ENCODE measurements around the gene COX6A2. TPM values are rescaled to one million over a fixed set of nuclear protein-coding genes. Genes with fewer than 3 reads are reported as not detected.
"Not testable (repeated sequence)": the region's sequence is repeated elsewhere in the genome, so short reads cannot be mapped to it uniquely, and the experiment has no call there.

The COX6A2 gene
- total RNA-seq, 1 donor from 2014 or later, result not detected

DNA sequence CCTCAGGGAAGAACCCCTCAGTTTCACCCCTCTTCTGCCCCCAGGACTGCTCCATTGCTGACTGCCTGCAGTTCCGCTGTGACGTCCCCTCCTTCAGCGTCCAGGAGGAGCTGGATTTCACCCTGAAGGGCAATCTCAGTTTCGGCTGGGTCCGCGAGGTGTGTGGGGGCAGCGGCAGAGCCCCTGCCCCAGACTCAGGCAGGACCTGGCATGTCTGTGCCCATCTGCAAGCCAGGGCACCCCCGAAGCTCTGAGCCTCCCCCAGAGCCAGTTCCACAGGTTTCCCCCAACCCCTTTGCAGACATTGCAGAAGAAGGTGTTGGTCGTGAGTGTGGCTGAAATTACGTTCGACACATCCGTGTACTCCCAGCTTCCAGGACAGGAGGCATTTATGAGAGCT is 4.4 kb downstream of the COX6A2 start:
- intact Hi-C loops (cut with DNase I), result no loop called here
- Histone ChIP-seq H3K4me1 (peaks cover 4% of the 10 kb centered on the region), H3K27ac (no peak overlapping the region), H3K36me3 (no peaks in the 10 kb centered on the region), H3K9me3 (no peaks in the 10 kb centered on the region), H3K27me3 (ENCODE audit: low read depth) (no peaks in the 10 kb centered on the region), H3K4me3 (no peak overlapping the region)
- ATAC-seq (no peak), DNase-seq (no peak)
- TF ChIP-seq, protein P1, sequence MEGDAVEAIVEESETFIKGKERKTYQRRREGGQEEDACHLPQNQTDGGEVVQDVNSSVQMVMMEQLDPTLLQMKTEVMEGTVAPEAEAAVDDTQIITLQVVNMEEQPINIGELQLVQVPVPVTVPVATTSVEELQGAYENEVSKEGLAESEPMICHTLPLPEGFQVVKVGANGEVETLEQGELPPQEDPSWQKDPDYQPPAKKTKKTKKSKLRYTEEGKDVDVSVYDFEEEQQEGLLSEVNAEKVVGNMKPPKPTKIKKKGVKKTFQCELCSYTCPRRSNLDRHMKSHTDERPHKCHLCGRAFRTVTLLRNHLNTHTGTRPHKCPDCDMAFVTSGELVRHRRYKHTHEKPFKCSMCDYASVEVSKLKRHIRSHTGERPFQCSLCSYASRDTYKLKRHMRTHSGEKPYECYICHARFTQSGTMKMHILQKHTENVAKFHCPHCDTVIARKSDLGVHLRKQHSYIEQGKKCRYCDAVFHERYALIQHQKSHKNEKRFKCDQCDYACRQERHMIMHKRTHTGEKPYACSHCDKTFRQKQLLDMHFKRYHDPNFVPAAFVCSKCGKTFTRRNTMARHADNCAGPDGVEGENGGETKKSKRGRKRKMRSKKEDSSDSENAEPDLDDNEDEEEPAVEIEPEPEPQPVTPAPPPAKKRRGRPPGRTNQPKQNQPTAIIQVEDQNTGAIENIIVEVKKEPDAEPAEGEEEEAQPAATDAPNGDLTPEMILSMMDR (IDR thresholded peaks at IDR 0.05), result no peak

DNA sequence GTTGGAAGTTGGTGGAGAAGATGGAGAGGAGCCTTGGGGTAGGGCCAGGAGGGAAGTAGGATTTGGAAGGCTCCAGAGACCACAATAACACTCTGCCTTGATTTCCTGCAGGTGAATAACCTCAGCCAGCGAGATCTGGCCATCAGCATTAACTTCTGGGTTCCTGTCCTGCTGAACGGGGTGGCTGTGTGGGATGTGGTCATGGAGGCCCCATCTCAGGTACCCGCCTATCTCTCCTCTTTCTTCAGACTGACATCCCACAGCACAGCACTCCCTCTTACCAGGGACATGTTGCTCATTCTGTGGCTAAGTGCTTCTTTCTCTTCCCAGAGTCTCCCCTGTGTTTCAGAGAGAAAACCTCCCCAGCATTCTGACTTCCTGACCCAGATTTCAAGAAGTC is 4.9 kb downstream of the COX6A2 start:
- intact Hi-C loops (cut with DNase I), result no loop called here
- Histone ChIP-seq H3K27me3 (ENCODE audit: low read depth) (no peaks in the 10 kb centered on the region), H3K27ac (no peak overlapping the region), H3K36me3 (no peaks in the 10 kb centered on the region), H3K4me1 (peaks cover 4% of the 10 kb centered on the region), H3K4me3 (no peak overlapping the region), H3K9me3 (no peaks in the 10 kb centered on the region)
- no peak for DNase-seq
- TF ChIP-seq, protein P1 (IDR thresholded peaks at IDR 0.05), result no peak
- ATAC-seq, result no peak

DNA sequence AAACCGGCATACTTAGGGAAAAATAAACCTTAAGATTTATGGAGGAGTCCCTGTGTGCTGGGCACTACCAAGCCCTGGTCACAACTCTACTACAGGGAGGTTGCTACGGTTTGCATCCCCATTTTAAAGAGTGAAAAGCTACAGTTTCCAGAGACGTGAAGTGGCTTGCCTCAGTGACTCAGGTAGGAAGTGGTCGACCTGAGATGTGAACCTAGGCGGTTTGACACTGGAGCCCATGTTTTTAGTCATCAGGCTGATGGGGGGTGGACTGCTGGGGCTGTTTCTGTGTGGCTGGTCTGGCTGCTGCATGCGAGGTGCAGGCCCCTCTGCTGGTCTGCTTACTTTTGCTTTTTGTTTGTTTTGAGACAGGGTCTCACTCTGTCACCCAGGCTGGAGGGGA is 6.6 kb downstream of the COX6A2 start:
- TF ChIP-seq, protein P1 (IDR thresholded peaks at IDR 0.05), result no peak
- H3K36me3 ChIP-seq, result no peaks in the 10 kb centered on the region
- H3K27me3 ChIP-seq (ENCODE audit: low read depth), result no peaks in the 10 kb centered on the region
- DNase-seq, result no peak
- intact Hi-C loops (cut with DNase I), result no loop called here
- no peak overlapping the region for H3K4me3 ChIP-seq
- H3K27ac ChIP-seq, result no peak overlapping the region
- ATAC-seq, result no peak
- no peaks in the 10 kb centered on the region for H3K9me3 ChIP-seq
- no peaks in the 10 kb centered on the region for H3K4me1 ChIP-seq

- Histone ChIP-seq H3K4me1 (no peaks in the 10 kb centered on the region), H3K27me3 (ENCODE audit: low read depth) (no peaks in the 10 kb centered on the region), H3K9me3 (no peaks in the 10 kb centered on the region), H3K36me3 (no peaks in the 10 kb centered on the region), H3K4me3 (no peak overlapping the region), H3K27ac (no peak overlapping the region)
- TF ChIP-seq, protein P1 (IDR thresholded peaks at IDR 0.05), result no peak
- DNase-seq (no peak), ATAC-seq (no peak)
- intact Hi-C loops (cut with DNase I), result no loop called here
These were observed 8.1 kb downstream of the COX6A2 start for GRCh38 chr16:31420037-31420436.

GRCh38 chr16:31417916-31418315 is 10.2 kb downstream of the COX6A2 start:
- no peak for DNase-seq
- H3K4me3 ChIP-seq, result no peak overlapping the region
- no peaks in the 10 kb centered on the region for H3K9me3 ChIP-seq
- H3K27me3 ChIP-seq (ENCODE audit: low read depth), result no peaks in the 10 kb centered on the region
- ATAC-seq, result no peak
- intact Hi-C loops (cut with DNase I), result no loop called here
- TF ChIP-seq, protein P1 (IDR thresholded peaks at IDR 0.05), result no peak
- no peaks in the 10 kb centered on the region for H3K4me1 ChIP-seq
- no peaks in the 10 kb centered on the region for H3K36me3 ChIP-seq
- no peak overlapping the region for H3K27ac ChIP-seq

DNA sequence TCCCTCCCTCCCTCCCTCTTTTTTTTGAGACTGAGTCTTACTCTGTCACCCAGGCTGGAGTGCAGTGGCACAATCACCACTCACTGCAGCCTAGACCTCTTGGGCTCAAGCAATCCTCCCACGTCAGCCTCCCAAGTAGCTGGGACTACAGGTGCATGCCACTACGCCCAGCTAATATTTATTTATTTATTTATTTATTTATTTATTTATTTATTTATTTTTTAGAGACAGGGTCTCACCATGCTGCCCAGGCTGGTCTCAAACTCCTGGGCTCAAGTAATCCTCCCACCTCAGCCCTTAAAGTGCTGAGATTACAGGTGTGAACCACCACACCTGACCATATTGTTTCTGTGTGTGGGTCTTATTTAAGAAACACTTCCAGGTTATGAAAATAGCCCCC is 11.1 kb downstream of the COX6A2 start:
- ATAC-seq; H3K27me3 ChIP-seq (ENCODE audit: low read depth); H3K27ac ChIP-seq; H3K36me3 ChIP-seq; H3K4me1 ChIP-seq; H3K4me3 ChIP-seq; DNase-seq; H3K9me3 ChIP-seq; intact Hi-C loops (cut with DNase I): not testable (repeated sequence)
